ENCODE data around the gene RGMA.

The RGMA gene

DNA sequence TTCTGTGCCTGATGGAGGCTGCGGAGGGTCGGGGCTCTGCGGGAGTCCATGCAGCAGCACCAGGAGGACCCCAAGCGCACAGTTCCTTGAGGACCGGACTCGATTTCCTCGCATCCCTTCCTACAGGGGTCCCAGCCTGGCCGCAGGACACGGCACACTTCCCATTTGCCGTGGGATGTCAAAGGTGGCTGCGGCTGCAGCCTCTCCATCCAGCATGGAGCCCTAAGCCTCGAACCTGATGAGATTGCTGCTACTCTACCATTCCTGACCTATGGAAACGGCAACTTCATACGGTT, 40.6 kb downstream of the RGMA start:
- in situ Hi-C loops (cut with MboI; ENCODE audit: low sequenced_read_pairs, unreplicated experiment) = no loop called here
- no peak for TF ChIP-seq CTCF (IDR thresholded peaks at IDR 0.05; ENCODE audit: borderline replicate concordance, control extremely low read depth, extremely low read depth, insufficient read depth, missing control alignments)
- DNase-seq (ENCODE audit: low spot score) = no peak

DNA sequence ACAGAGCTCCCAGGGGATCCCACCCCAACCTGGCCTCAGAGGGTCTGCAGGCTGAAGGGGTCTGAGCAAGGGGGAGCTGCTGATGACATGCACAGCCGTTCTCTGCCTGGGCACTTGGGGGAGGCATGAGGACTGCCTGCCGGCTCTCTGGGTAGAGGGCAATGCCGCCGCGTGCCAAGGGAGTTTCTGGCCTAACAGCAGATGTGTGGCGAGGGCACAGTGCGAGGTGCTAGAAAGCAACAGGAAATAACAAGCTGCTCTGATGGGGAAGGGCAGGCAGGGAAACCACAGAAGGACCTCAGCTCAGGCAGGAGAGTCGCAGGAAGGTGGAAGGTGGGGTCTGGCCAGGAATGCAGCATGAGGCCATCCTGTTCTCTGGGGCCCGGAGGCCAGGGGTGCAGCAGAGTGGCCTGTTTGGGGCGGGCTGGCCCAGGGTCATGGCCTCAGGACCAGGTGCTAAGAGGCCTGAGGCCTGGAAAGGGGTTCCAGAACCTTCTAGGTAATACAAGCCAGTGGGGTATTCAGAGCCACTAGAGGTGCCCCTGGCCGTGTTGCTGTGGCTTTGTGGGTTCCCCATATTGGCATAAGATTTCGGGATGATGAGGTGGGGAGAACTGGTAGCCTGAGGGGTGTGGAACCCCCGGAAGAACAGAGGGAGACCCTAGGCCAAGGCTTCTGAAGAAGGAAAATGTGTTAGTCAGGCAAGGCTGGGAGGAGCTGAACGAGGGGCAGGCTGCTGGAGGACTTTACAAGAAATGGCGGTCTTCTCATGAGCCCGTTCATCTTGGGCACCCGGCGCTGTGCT, 41.2 kb downstream of the RGMA start:
- no peak for TF ChIP-seq CTCF (IDR thresholded peaks at IDR 0.05; ENCODE audit: borderline replicate concordance, control extremely low read depth, extremely low read depth, insufficient read depth, missing control alignments)
- in situ Hi-C loops (cut with MboI; ENCODE audit: low sequenced_read_pairs, unreplicated experiment) = no loop called here
- DNase-seq (ENCODE audit: low spot score) = no peak

- DNase-seq (ENCODE audit: low spot score) = no peak
- no peak for TF ChIP-seq CTCF (IDR thresholded peaks at IDR 0.05; ENCODE audit: borderline replicate concordance, control extremely low read depth, extremely low read depth, insufficient read depth, missing control alignments)
- in situ Hi-C loops (cut with MboI; ENCODE audit: low sequenced_read_pairs, unreplicated experiment) = no loop called here
Observed at GRCh38 chr15:93046721-93047120, 42.3 kb downstream of the RGMA start.

GRCh38 chr15:93046120-93046519, 42.9 kb downstream of the RGMA start:
- no peak for TF ChIP-seq CTCF (IDR thresholded peaks at IDR 0.05; ENCODE audit: borderline replicate concordance, control extremely low read depth, extremely low read depth, insufficient read depth, missing control alignments)
- no peak for DNase-seq (ENCODE audit: low spot score)
- in situ Hi-C loops (cut with MboI; ENCODE audit: low sequenced_read_pairs, unreplicated experiment) = no loop called here

- no peak for DNase-seq (ENCODE audit: low spot score)
- TF ChIP-seq CTCF (IDR thresholded peaks at IDR 0.05; ENCODE audit: borderline replicate concordance, control extremely low read depth, extremely low read depth, insufficient read depth, missing control alignments) = no peak
- in situ Hi-C loops (cut with MboI; ENCODE audit: low sequenced_read_pairs, unreplicated experiment) = no loop called here
Observed at GRCh38 chr15:93045191-93045785, 43.7 kb downstream of the RGMA start.

- TF ChIP-seq CTCF (IDR thresholded peaks at IDR 0.05; ENCODE audit: borderline replicate concordance, control extremely low read depth, extremely low read depth, insufficient read depth, missing control alignments) = no peak
Observed at GRCh38 chr15:93044301-93045190, 44.5 kb downstream of the RGMA start.

More at GRCh38 chr15:93044301-93045190, 44.5 kb downstream of the RGMA start:
- DNase-seq (ENCODE audit: low spot score) = no peak
- in situ Hi-C loops (cut with MboI; ENCODE audit: low sequenced_read_pairs, unreplicated experiment) = no loop called here
